ENCODE measurements around the gene PEX26. TPM values are rescaled to one million over a fixed set of nuclear protein-coding genes. Genes with fewer than 3 reads are reported as not detected.
"Not testable (repeated sequence)": the region's sequence is repeated elsewhere in the genome, so short reads cannot be mapped to it uniquely, and the experiment has no call there.

Gene PEX26
- polyA plus RNA-seq, 1 donor = 14.7 TPM

DNA sequence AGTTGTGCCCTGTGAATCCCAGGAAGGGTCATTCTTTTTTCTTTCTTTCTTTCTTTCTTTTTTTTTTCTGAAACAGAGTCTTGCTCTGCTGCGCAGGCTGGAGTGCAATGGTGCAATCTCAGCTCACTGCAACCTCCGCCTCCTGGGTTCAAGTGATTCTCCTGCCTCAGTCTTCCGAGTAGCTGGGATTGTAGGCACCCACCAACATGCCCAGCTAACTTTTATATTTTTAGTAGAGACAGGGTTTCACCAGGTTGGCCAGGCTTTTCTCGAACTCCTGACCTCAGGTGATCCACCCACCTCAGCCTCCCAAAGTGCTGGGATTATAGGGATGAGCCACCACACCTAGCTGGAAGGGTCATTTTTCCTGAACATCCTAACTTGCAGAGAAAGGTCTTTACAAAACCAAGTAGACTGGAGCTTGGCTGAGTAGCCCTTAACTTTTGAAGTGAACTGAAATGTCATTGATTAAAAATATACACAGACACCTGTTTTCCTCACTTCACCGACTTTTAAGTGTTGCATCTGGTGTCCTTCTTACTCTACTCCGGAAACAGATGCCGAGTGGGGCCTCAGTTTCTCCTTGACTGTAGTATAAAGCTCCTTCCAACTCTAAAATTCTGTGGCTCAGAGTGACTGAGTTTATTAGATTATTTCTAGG, 6.4 kb upstream of the PEX26 start:
- DNase-seq (ENCODE audit: low read depth) = not testable (repeated sequence)

GRCh38 chr22:18071968-18072310, 5.9 kb upstream of the PEX26 start:
- DNase-seq (ENCODE audit: low read depth) = no peak

GRCh38 chr22:18073467-18073866, 4.3 kb upstream of the PEX26 start:
- no peak for DNase-seq (ENCODE audit: low read depth)

GRCh38 chr22:18073927-18074326, 3.9 kb upstream of the PEX26 start:
- not testable (repeated sequence) for DNase-seq (ENCODE audit: low read depth)

- no peak for DNase-seq (ENCODE audit: low read depth)
Observed at GRCh38 chr22:18075101-18075719, 2.6 kb upstream of the PEX26 start.

GRCh38 chr22:18075720-18076497, 1.9 kb upstream of the PEX26 start:
- DNase-seq (ENCODE audit: low read depth) = peak; percentile 91

DNA sequence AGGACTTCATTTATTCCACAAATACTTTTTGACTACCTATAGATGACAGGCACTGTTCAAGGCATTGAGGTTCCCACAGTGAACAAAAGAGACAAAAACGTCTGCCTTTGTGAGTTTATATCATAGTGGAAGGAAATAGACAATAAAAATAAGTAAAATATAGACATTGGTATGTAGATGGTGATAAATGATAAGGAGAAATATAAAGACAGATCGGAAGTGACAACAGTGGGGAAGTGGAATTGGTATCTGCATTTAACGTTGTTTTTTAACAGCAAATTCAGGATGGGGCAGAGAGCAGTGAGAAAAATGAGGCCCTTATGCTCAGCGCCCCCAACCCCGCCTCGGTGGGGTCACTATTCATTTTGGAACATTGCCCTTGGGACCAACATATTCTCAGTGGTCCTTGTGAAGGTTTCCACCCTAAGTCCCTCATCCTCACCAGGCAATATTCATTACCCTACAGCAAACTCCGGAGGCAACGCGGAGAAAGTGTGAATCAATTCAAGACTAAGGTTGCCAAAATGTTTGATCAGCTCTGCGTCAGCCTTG, 627 bp upstream of the PEX26 start:
- no peak for DNase-seq (ENCODE audit: low read depth)

DNA sequence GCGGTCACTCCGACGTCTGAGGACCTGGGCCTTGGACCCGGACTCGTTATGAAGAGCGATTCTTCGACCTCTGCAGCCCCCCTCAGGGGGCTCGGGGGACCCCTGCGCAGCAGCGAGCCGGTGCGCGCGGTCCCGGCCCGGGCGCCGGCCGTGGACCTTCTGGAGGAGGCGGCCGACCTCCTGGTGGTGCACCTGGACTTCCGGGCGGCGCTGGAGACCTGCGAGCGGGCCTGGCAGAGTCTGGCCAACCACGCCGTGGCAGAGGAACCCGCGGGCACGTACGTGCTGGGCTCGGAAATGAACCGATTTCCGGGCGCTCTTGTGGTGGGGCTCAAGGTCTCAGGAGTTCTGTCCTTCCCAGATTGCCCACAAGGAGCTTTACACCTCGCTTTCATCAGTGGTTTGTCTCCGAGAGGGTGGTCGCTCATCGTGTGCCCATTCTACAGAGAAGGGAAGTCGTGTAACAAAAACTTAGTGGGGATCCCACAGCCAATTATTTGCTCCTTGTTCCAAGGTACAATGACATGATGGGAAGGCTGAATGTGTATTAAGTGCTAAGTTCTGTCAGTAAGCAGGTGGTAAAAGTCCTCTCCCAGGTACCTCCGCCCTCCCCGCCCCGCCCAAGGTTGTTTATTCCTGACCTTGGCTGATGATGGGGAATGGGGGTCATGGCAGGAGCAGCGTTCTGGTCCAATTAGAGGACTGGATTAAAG, 695 bp downstream of the PEX26 start:
- DNase-seq (ENCODE audit: low read depth) = no peak

- no peak for DNase-seq (ENCODE audit: low read depth)
Observed at GRCh38 chr22:18079706-18080233, 2.0 kb downstream of the PEX26 start.

DNA sequence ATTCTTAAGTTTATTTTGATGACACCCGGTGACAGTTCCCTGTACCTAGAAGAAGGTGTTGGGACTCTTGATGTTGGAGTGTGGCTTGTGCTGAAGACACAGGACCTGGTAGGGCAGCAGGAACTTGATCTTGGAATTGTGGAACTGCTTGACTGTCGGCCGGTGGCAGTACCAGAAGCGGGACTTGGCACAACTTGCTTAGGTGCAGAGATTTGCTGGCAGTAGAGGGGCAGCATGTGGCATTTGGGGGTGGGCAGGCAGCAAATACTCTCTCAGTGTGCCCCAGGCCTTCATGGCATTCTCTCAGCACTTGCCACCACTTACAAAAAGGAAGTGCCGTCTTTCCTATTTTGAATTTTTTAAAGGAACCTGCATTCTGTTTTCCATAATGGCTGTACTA, 3.6 kb downstream of the PEX26 start:
- no peak for DNase-seq (ENCODE audit: low read depth)

DNA sequence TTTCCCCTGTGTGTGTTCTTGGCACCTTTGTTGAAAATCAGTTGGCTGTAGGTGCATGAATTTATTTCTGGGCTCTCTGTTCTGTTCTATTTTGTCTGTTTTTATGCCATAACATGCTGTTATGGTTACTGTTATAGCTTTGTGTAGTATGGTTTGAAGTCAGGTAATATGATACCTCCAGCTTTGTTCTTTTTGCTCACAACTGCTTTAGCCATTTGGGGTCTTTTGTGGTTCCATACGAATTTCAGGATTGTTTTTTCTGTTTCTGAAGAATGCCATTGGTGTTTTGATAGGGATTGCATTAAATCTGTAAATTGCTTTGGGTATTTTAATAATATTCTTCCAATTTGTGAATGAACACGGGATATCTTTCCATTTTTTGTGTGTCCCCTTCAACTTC, 4.7 kb downstream of the PEX26 start:
- no peak for DNase-seq (ENCODE audit: low read depth)

DNA sequence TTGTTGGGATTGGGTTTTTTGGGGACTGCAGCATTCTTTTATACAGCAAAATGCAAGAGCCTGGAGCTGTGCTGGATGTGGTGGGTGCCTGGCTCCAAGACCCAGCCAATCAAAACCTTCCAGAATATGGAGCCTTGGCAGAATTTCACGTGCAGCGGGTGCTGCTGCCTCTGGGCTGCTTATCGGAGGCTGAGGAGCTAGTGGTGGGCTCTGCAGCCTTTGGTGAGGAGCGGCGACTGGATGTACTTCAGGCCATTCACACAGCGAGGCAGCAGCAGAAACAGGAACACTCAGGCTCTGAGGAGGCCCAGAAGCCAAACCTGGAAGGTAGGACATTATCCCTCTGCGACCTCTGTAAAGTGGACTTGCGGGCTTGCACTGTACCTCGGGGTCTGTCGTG, 5.6 kb downstream of the PEX26 start:
- DNase-seq (ENCODE audit: low read depth) = no peak

DNA sequence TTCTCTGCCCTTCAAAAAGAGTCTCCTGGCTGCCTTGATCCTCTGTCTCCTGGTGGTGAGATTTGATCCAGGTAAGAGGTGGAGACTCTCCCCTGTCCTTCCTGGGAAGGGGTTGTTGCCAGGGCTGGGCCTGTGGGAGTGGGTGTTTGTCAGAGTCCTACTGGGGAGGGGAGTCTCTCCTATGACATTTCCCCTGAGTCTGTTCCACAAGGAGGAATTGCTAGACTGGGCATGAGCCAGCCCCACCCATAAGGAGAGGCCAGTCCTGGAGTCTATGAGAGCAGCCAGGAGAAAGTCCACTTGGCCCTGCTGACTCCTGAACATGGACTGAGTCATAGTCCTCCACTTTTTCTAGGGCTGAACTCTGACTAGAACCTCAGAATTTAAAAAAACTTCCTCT, 7.4 kb downstream of the PEX26 start:
- no peak for DNase-seq (ENCODE audit: low read depth)

GRCh38 chr22:18087350-18087855, 9.6 kb downstream of the PEX26 start:
- DNase-seq (ENCODE audit: low read depth) = no peak

- no peak for DNase-seq (ENCODE audit: low read depth)
Observed at GRCh38 chr22:18088825-18089568, 11.2 kb downstream of the PEX26 start.

GRCh38 chr22:18090286-18090685, 12.5 kb downstream of the PEX26 start:
- no peak for DNase-seq (ENCODE audit: low read depth)

DNA sequence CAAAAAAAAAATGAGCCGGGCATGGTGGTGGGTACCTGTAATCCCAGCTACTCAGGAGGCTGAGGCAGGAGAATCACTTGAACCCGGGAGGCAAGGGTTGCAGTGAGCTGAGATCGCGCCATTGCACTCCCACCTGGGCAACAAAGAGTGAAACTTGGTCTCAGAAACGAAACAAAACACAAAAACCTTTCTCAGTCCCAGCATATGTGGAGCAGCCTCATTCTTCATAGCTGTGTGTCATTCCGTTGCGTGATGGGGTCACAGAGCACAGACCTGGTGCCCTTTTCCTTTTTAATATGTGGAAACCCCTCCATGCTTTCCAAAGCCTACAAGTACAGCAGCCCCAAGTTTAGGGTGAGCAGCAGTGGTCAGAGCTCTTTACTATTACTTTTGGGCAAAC, 13.7 kb downstream of the PEX26 start:
- no peak for DNase-seq (ENCODE audit: low read depth)

- no peak for DNase-seq (ENCODE audit: low read depth)
Observed at GRCh38 chr22:18091916-18092526, 14.2 kb downstream of the PEX26 start.

- no peak for DNase-seq (ENCODE audit: low read depth)
Observed at GRCh38 chr22:18093661-18094060, 15.9 kb downstream of the PEX26 start.

- DNase-seq (ENCODE audit: low read depth) = no peak
Observed at GRCh38 chr22:18095101-18095805, 17.5 kb downstream of the PEX26 start.

All from forelimb muscle (tissue), 1 donor.